NCI-H146 (cell line): Measurements from ENCODE around the gene CFAP210.

ENCODE experiments used
- DNase-seq: peaks from one replicate; lab custom pipeline; 2025; lab: John Stamatoyannopoulos, UW

The CFAP210 gene

GRCh38 chr2:169673106-169673505 lies 21.1 kb downstream of the CFAP210 start:
- no peak for DNase-seq

GRCh38 chr2:169672406-169672805 lies 21.8 kb downstream of the CFAP210 start:
- DNase-seq, result no peak

- no peak for DNase-seq
Measured at GRCh38 chr2:169670937-169671336, 23.3 kb downstream of the CFAP210 start.

- DNase-seq, result no peak
Measured at GRCh38 chr2:169670215-169670651, 24.0 kb downstream of the CFAP210 start.

- no peak for DNase-seq
Measured at GRCh38 chr2:169667583-169667982, 26.6 kb downstream of the CFAP210 start.

- no peak for DNase-seq
Measured at GRCh38 chr2:169664978-169665930, 29.0 kb downstream of the CFAP210 start.

GRCh38 chr2:169664600-169664977 lies 29.6 kb downstream of the CFAP210 start:
- DNase-seq, result no peak

- DNase-seq, result no peak
Measured at GRCh38 chr2:169663247-169663646, 31.0 kb downstream of the CFAP210 start.

GRCh38 chr2:169662744-169663143 lies 31.5 kb downstream of the CFAP210 start:
- no peak for DNase-seq

- no peak for DNase-seq
Measured at GRCh38 chr2:169661265-169661664, 32.9 kb downstream of the CFAP210 start.

- DNase-seq, result no peak
Measured at GRCh38 chr2:169659320-169659719, 34.9 kb downstream of the CFAP210 start.

GRCh38 chr2:169658877-169659276 lies 35.3 kb downstream of the CFAP210 start:
- no peak for DNase-seq

- DNase-seq, result no peak
Measured at GRCh38 chr2:169656164-169656563, 38.0 kb downstream of the CFAP210 start.

- DNase-seq, result no peak
Measured at GRCh38 chr2:169653636-169654035, 40.6 kb downstream of the CFAP210 start.

- no peak for DNase-seq
Measured at GRCh38 chr2:169649278-169649677, 44.9 kb downstream of the CFAP210 start.

- DNase-seq, result no peak
Measured at GRCh38 chr2:169647496-169647895, 46.7 kb downstream of the CFAP210 start.

GRCh38 chr2:169644173-169644572 lies 50.0 kb downstream of the CFAP210 start:
- no peak for DNase-seq

GRCh38 chr2:169641464-169641863 lies 52.7 kb downstream of the CFAP210 start:
- no peak for DNase-seq

- DNase-seq, result no peak
Measured at GRCh38 chr2:169640104-169640503, 54.1 kb downstream of the CFAP210 start.

GRCh38 chr2:169637620-169638019 lies 56.6 kb downstream of the CFAP210 start:
- DNase-seq, result no peak

GRCh38 chr2:169636440-169637097 lies 57.6 kb downstream of the CFAP210 start:
- DNase-seq, result no peak

GRCh38 chr2:169625781-169626180 lies 68.4 kb downstream of the CFAP210 start:
- DNase-seq, result no peak

GRCh38 chr2:169623235-169623634 lies 71.0 kb downstream of the CFAP210 start:
- DNase-seq, result no peak
